ENCODE data around the gene NANOS3.

Gene NANOS3

GRCh38 chr19:13876834-13877233, at the start of gene NANOS3:
Gene NANOS3 (plus strand): TSS chr19:13877134. CDS start chr19:13877249, 115 bp downstream.
- no peak for DNase-seq

GRCh38 chr19:13827656-13828055, 49.3 kb upstream of the NANOS3 start:
- peak in 1 of 2 donors; percentile 24 for DNase-seq

- DNase-seq, result peak; percentile 45 to 59
These were observed 46.7 kb upstream of the NANOS3 start for GRCh38 chr19:13830114-13830740.

- DNase-seq, result peak; percentile 68 to 73
These were observed 46.0 kb upstream of the NANOS3 start for GRCh38 chr19:13830741-13831536.

GRCh38 chr19:13831537-13832467, 45.1 kb upstream of the NANOS3 start:
- peak; percentile 55 to 69 for DNase-seq

- DNase-seq, result peak; percentile 96
These were observed 43.3 kb upstream of the NANOS3 start for GRCh38 chr19:13833330-13834243.

GRCh38 chr19:13834244-13835069, 42.5 kb upstream of the NANOS3 start:
- DNase-seq, result no peak

- peak; percentile 61 to 64 for DNase-seq
These were observed 40.9 kb upstream of the NANOS3 start for GRCh38 chr19:13835791-13836723.

GRCh38 chr19:13838435-13839129, 38.4 kb upstream of the NANOS3 start:
- no peak for DNase-seq

- peak; percentile 85 to 90 for DNase-seq
These were observed 37.6 kb upstream of the NANOS3 start for GRCh38 chr19:13839130-13839937.

GRCh38 chr19:13839938-13840304, 37.0 kb upstream of the NANOS3 start:
- DNase-seq, result no peak

- peak; percentile 76 to 79 for DNase-seq
These were observed 36.4 kb upstream of the NANOS3 start for GRCh38 chr19:13840305-13841085.

- peak; percentile 64 to 74 for DNase-seq
These were observed 35.6 kb upstream of the NANOS3 start for GRCh38 chr19:13841086-13841961.

GRCh38 chr19:13841962-13842290, 35.0 kb upstream of the NANOS3 start:
- DNase-seq, result peak in 1 of 2 donors; percentile 67

- peak; percentile 90 to 91 for DNase-seq
These were observed 34.4 kb upstream of the NANOS3 start for GRCh38 chr19:13842291-13843103.

All from CD4-positive, alpha-beta T cell treated with Interferon alpha-2 for 1 hour (primary cell).